ENCODE results near the gene METTL3.

- TF ChIP-seq CTCF (IDR thresholded peaks at IDR 0.05): no peak
- TF ChIP-seq ZFX (IDR thresholded peaks at IDR 0.05; ENCODE audit: borderline replicate concordance): no peak
Observed at GRCh38 chr14:21528381-21529348, 17.5 kb upstream of the METTL3 start.

Data from 22Rv1 (cell line).